Measurements from ENCODE around the gene OPHN1. TPM values are rescaled to one million over a fixed set of nuclear protein-coding genes. Genes with fewer than 3 reads are reported as not detected.
"Not testable (repeated sequence)": the region's sequence is repeated elsewhere in the genome, so short reads cannot be mapped to it uniquely, and the experiment has no call there.

Gene OPHN1
- total and polyA plus RNA-seq, 2 donors (not counting 3 experiments of a cell fraction or from before 2014, with no cell fraction given): 3.9 to 6.7 TPM

DNA sequence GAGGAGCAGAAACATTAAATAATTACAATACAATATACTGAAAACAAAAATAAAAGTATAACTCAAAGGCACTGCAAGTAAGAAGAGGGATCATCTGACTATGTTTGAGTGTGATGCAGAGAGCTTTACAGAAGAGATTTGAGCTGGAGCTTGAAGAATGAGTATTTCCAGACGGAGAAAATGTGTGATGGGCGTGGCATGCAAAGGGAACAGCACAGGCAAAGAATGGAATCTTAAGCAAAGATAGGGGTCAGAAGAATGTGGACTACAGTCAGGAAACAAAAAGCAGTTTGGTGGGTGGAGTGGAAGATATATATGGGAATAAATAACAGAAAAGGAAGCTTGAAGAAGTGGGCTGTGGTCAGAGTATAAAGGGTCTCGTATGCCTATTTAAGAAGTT, 45.5 kb downstream of the OPHN1 start:
- no peak for DNase-seq (ENCODE audit: low read depth, low spot score)
- H3K4me1 ChIP-seq (ENCODE audit: control insufficient read depth, extremely low read depth, insufficient read depth, low read length): no peaks in the 10 kb centered on the region
- H4K20me1 ChIP-seq (replicated peaks; ENCODE audit: control insufficient read depth, extremely low read depth, insufficient read depth, low read length): no peaks in the 10 kb centered on the region
- no peak overlapping the region for H3K4me3 ChIP-seq (replicated peaks in 1 of 3; ENCODE audit: insufficient read depth in 1 of 3, low read depth in 1 of 3, low read length in 3 of 3)
- H3K4me2 ChIP-seq (ENCODE audit: insufficient read depth, low read length): no peak overlapping the region
- H3K27me3 ChIP-seq (ENCODE audit: control insufficient read depth in 2 of 2, insufficient read depth in 2 of 2, low read length in 2 of 2): no peaks in the 10 kb centered on the region
- FAIRE-seq: no peak
- H3K9me3 ChIP-seq (replicated peaks; ENCODE audit: control insufficient read depth, insufficient read depth, low read length): no peaks in the 10 kb centered on the region
- intact Hi-C loops (cut with micrococcal nuclease) (no loop called here), dilution Hi-C loops (cut with MboI; ENCODE audit: extremely low pct_ligation_motif_present, low sequenced_read_pairs) (no loop called here)
- no peak for TF ChIP-seq FOS (IDR thresholded peaks at IDR 0.05; ENCODE audit: borderline replicate concordance, insufficient read depth, low read length)
- H2AFZ ChIP-seq (ENCODE audit: low read depth, low read length): no peak overlapping the region
- H3K9ac ChIP-seq (replicated peaks; ENCODE audit: extremely low read depth, insufficient read depth, low read length): no peak overlapping the region
- H3K79me2 ChIP-seq (ENCODE audit: control insufficient read depth, insufficient read depth, low read length): no peaks in the 10 kb centered on the region
- ChIA-PET POLR2A (no interaction called here), CTCF (no interaction called here)
- no peak overlapping the region for H3K27ac ChIP-seq (ENCODE audit: insufficient read depth, low read depth, low read length)
- BruUV-seq (replicated peaks): no TSS peak
- no peaks in the 10 kb centered on the region for H3K36me3 ChIP-seq (ENCODE audit: control insufficient read depth in 2 of 2, extremely low read depth in 1 of 2, insufficient read depth in 2 of 2, low read length in 2 of 2)
- H3K9me1 ChIP-seq (replicated peaks; ENCODE audit: control insufficient read depth, extremely low read depth, insufficient read depth, low read length): no peaks in the 10 kb centered on the region

DNA sequence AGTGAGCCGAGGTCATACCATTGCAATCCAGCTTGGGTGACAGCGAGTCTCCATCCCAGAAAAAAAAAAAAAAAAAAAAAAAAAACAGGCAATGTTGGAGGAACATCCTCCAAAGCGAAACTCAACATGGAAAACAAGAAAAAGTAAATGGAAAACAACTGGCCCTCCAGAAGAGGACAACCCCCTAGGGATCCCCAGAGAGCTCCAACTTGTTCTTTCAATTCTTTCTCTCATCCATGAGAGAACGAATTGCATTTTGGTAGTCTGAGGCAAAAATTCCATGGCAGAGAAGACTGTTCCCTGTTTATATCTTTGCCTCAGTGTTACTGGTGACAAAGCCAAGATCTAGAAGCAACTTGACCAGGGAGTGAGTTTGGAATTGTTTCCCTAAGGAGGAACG, 49.8 kb downstream of the OPHN1 start:
- no peak for TF ChIP-seq EZH2 (IDR thresholded peaks at IDR 0.05; ENCODE audit: borderline replicate concordance, low read depth, low read length, severe bottlenecking)
- no peak for TF ChIP-seq MYC (IDR thresholded peaks at IDR 0.05; ENCODE audit: low read depth, low read length)
- TF ChIP-seq POLR2A (IDR thresholded peaks at IDR 0.05; ENCODE audit: low read depth, low read length): no peak
- no peak for TF ChIP-seq GATA2 (IDR thresholded peaks at IDR 0.05; ENCODE audit: insufficient read depth, insufficient read length, low read depth, low read length)
- TF ChIP-seq POLR2AphosphoS5 (IDR thresholded peaks at IDR 0.05; ENCODE audit: insufficient read depth, low read depth, low read length): no peak
- TF ChIP-seq CTCF (IDR thresholded peaks at IDR 0.05; ENCODE audit: extremely low read depth in 1 of 2, insufficient read depth in 1 of 2, low read depth in 1 of 2, low read length in 2 of 2): no peak
- no peak for TF ChIP-seq FOS (IDR thresholded peaks at IDR 0.05; ENCODE audit: borderline replicate concordance, insufficient read depth, low read length)
- no peak for TF ChIP-seq MAX (IDR thresholded peaks at IDR 0.05; ENCODE audit: insufficient read depth, insufficient read length)
- TF ChIP-seq JUN (IDR thresholded peaks at IDR 0.05; ENCODE audit: borderline replicate concordance, insufficient read depth, insufficient read length, low read depth): no peak
- H3K9ac ChIP-seq (replicated peaks; ENCODE audit: extremely low read depth, insufficient read depth, low read length): no peak overlapping the region
- H2AFZ ChIP-seq (ENCODE audit: low read depth, low read length): no peak overlapping the region
- H3K9me3 ChIP-seq (replicated peaks; ENCODE audit: control insufficient read depth, insufficient read depth, low read length): no peaks in the 10 kb centered on the region
- H3K4me3 ChIP-seq (replicated peaks in 1 of 3; ENCODE audit: insufficient read depth in 1 of 3, low read depth in 1 of 3, low read length in 3 of 3): no peak overlapping the region
- H3K27ac ChIP-seq (ENCODE audit: insufficient read depth, low read depth, low read length): no peak overlapping the region
- BruUV-seq (replicated peaks): no TSS peak
- H3K79me2 ChIP-seq (ENCODE audit: control insufficient read depth, insufficient read depth, low read length): no peaks in the 10 kb centered on the region
- no peaks in the 10 kb centered on the region for H3K4me1 ChIP-seq (ENCODE audit: control insufficient read depth, extremely low read depth, insufficient read depth, low read length)
- intact Hi-C loops (cut with micrococcal nuclease) (no loop called here), dilution Hi-C loops (cut with MboI; ENCODE audit: extremely low pct_ligation_motif_present, low sequenced_read_pairs) (no loop called here)
- DNase-seq (ENCODE audit: low read depth, low spot score) (no peak), FAIRE-seq (no peak)
- H3K36me3 ChIP-seq (ENCODE audit: control insufficient read depth in 2 of 2, extremely low read depth in 1 of 2, insufficient read depth in 2 of 2, low read length in 2 of 2): no peaks in the 10 kb centered on the region
- no peaks in the 10 kb centered on the region for H3K27me3 ChIP-seq (ENCODE audit: control insufficient read depth in 2 of 2, insufficient read depth in 2 of 2, low read length in 2 of 2)
- H4K20me1 ChIP-seq (replicated peaks; ENCODE audit: control insufficient read depth, extremely low read depth, insufficient read depth, low read length): no peaks in the 10 kb centered on the region
- ChIA-PET POLR2A (no interaction called here), CTCF (no interaction called here)
- no peaks in the 10 kb centered on the region for H3K9me1 ChIP-seq (replicated peaks; ENCODE audit: control insufficient read depth, extremely low read depth, insufficient read depth, low read length)
- no peak overlapping the region for H3K4me2 ChIP-seq (ENCODE audit: insufficient read depth, low read length)

- dilution Hi-C loops (cut with MboI; ENCODE audit: extremely low pct_ligation_motif_present, low sequenced_read_pairs); H3K9me3 ChIP-seq (replicated peaks; ENCODE audit: control insufficient read depth, insufficient read depth, low read length); H3K4me3 ChIP-seq (replicated peaks in 1 of 3; ENCODE audit: insufficient read depth in 1 of 3, low read depth in 1 of 3, low read length in 3 of 3); FAIRE-seq; H3K4me2 ChIP-seq (ENCODE audit: insufficient read depth, low read length); H3K27me3 ChIP-seq (ENCODE audit: control insufficient read depth in 2 of 2, insufficient read depth in 2 of 2, low read length in 2 of 2); H3K79me2 ChIP-seq (ENCODE audit: control insufficient read depth, insufficient read depth, low read length); H4K20me1 ChIP-seq (replicated peaks; ENCODE audit: control insufficient read depth, extremely low read depth, insufficient read depth, low read length); POLR2A ChIA-PET; CTCF ChIA-PET; H3K27ac ChIP-seq (ENCODE audit: insufficient read depth, low read depth, low read length); BruUV-seq (replicated peaks); H3K9ac ChIP-seq (replicated peaks; ENCODE audit: extremely low read depth, insufficient read depth, low read length); H2AFZ ChIP-seq (ENCODE audit: low read depth, low read length); H3K36me3 ChIP-seq (ENCODE audit: control insufficient read depth in 2 of 2, extremely low read depth in 1 of 2, insufficient read depth in 2 of 2, low read length in 2 of 2); H3K9me1 ChIP-seq (replicated peaks; ENCODE audit: control insufficient read depth, extremely low read depth, insufficient read depth, low read length); H3K4me1 ChIP-seq (ENCODE audit: control insufficient read depth, extremely low read depth, insufficient read depth, low read length); intact Hi-C loops (cut with micrococcal nuclease); DNase-seq (ENCODE audit: low read depth, low spot score): not testable (repeated sequence)
Observed at GRCh38 chrX:68377579-68377978, 55.7 kb downstream of the OPHN1 start.

Data from endothelial cell of umbilical vein (primary cell).